Stimulated activated CD4-positive, alpha-beta T cell treated with anti-CD3 and anti-CD28 coated beads, Interleukin-4, amount 100 ng/mL, for 1 hour (primary cell): ENCODE data around the gene CDH10.

ENCODE experiments used
- DNase-seq: peaks from one replicate; pipeline ENCODE4 v3.0.0-alpha.2; 2020

Gene CDH10

GRCh38 chr5:24475101-24475500, 169.7 kb downstream of the CDH10 start:
- no peak for DNase-seq

GRCh38 chr5:24474685-24475084, 170.1 kb downstream of the CDH10 start:
- no peak for DNase-seq

DNA sequence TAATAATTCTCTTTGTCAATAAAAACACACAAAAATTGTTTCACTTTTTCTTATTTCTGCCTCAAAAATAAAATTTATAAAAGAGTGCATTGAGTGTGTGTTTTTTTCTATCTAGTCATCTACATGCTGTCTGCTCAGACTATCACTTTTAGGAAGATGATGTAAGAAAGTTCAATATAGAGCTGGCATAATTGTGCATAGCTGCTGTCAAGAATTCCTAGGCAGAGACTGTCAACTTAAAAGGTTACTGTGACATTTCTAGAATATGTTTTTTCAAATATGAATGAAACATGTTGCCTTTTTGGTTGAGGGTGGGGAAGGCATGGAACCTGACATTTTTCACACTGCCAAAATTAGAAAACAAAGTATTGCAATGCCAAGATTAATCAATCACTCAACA, 172.3 kb downstream of the CDH10 start:
- no peak for DNase-seq

DNA sequence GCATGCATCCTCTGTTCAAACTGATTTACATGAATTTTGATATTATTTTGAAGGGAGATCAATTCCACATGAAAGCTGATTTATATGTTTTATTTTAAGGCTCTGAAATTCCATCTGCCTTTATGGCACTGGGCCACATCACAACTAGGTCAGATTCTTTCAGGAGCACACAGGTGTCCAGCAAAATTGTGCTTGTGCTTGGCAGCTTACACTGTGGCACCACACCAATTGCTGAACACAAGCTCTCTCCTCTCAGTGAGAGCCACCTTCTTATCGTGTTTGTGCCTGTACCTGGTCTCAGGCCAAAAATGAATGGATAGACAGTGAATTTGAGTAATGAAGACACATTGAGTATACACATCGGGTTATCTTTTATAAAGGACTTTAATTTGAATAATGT, 200.4 kb downstream of the CDH10 start:
- DNase-seq, result no peak

DNA sequence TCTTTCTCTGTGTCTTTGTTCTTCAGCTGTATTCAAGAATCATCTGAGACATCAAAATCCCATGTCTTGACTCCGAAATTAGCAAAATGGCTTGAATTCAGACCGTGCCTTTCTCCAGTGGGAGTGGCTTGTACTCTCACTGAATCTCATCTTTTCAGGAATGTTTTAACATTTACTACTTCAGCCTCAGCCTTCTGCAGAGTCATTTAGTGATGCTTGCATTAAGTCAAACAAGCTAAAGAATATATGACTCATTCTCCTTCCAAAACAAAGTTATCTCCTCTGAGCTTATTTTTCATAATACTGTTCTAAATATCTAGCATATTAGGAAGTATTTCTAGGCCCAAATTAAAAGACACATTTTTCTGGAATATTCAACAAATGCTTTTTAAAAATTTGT, 205.3 kb downstream of the CDH10 start:
- DNase-seq, result no peak
